OCI-LY7 (cell line): ENCODE results near the gene GLYR1. TPM values are rescaled to one million over a fixed set of nuclear protein-coding genes. Genes with fewer than 3 reads are reported as not detected.

Experiments used
- BruUV-seq: library from RNA; stranded (reverse); fragments of 400-500 nt; replicated peaks from 2 replicates; lab custom pipeline; 2021; lab: Mats Ljungman, UMichigan
- CTCF ChIA-PET: fragments of 300-600 bp; sonication (Branson Sonifier 250); formaldehyde crosslinking; loops from one replicate; lab custom pipeline; 2022; ENCODE audit warnings: antibody characterized with exemption; ENCODE audit not compliant: unreplicated experiment; lab: Charles Lee
- POLR2A ChIA-PET: fragments of 300-600 bp; sonication (Branson Sonifier 250); formaldehyde crosslinking; loops from one replicate; lab custom pipeline; 2022; ENCODE audit warnings: antibody characterized with exemption; lab: Charles Lee
- DNase-seq: peaks from one replicate; pipeline ENCODE4 v3.0.0-alpha.2; 2015; ENCODE audit warnings: low spot score
- H2AFZ ChIP-seq: fragments of 200-600 bp; sonication (generic), shearing (Covaris generic); 2 replicates; pipeline ENCODE4 v1.6.1; 2014; ENCODE audit warnings: mild to moderate bottlenecking, antibody characterized with exemption, low read length, moderate library complexity
- H3K27ac ChIP-seq: fragments of 200-600 bp; sonication (generic); 2 replicates; pipeline ENCODE4 v1.5.1; 2014; ENCODE audit warnings: mixed run types, low read depth, mild to moderate bottlenecking, moderate library complexity, low read length, inconsistent platforms; ENCODE audit not compliant: poor library complexity, severe bottlenecking
- H3K36me3 ChIP-seq: fragments of 200-600 bp; sonication (generic); 2 replicates; pipeline ENCODE4 v1.6.1; 2014; ENCODE audit warnings: mild to moderate bottlenecking, antibody characterized with exemption, low read length, moderate library complexity, mixed read lengths; ENCODE audit not compliant: insufficient read depth
- H3K4me1 ChIP-seq: fragments of 200-600 bp; sonication (generic); 2 replicates; pipeline ENCODE4 v1.5.1; 2014; ENCODE audit warnings: mild to moderate bottlenecking, low read length; ENCODE audit not compliant: insufficient read depth, poor library complexity, severe bottlenecking
- H3K4me2 ChIP-seq: fragments of 200-600 bp; sonication (generic); 2 replicates; pipeline ENCODE4 v1.6.1; 2014; ENCODE audit warnings: mild to moderate bottlenecking, low read length
- H3K4me3 ChIP-seq: fragments of 200-600 bp; sonication (generic); 2 replicates; pipeline ENCODE4 v1.5.1; 2014; ENCODE audit warnings: mild to moderate bottlenecking, low read depth, low read length; ENCODE audit not compliant: poor library complexity, severe bottlenecking
- H3K79me2 ChIP-seq: fragments of 200-600 bp; sonication (generic); 2 replicates; pipeline ENCODE4 v1.6.1; 2016; ENCODE audit warnings: low read depth, mild to moderate bottlenecking, low read length, moderate library complexity, mixed read lengths; ENCODE audit not compliant: insufficient read depth
- H3K9me2 ChIP-seq: fragments of 200-600 bp; sonication (generic); 2 replicates; pipeline ENCODE4 v1.6.1; 2016; ENCODE audit warnings: mild to moderate bottlenecking, low read length, mixed read lengths; ENCODE audit not compliant: insufficient read depth
- H3K9me3 ChIP-seq: fragments of 200-600 bp; sonication (generic); 2 replicates; pipeline ENCODE4 v1.6.1; 2014; ENCODE audit warnings: mild to moderate bottlenecking, mixed run types, low read length, mixed read lengths
- H4K20me1 ChIP-seq: fragments of 200-600 bp; sonication (generic); 2 replicates; pipeline ENCODE4 v1.6.1; 2014; ENCODE audit warnings: mild to moderate bottlenecking, antibody characterized with exemption, low read length, moderate library complexity, mixed read lengths; ENCODE audit not compliant: insufficient read depth
- EZH2phosphoT487 ChIP-seq: fragments of 200-600 bp; sonication (generic); IDR thresholded peaks from 2 replicates; pipeline ENCODE4 v1.6.1; 2018; ENCODE audit warnings: low read depth, borderline replicate concordance, mild to moderate bottlenecking, mixed run types, antibody characterized with exemption, low read length, moderate library complexity, mixed read lengths
- intact Hi-C: fragments of 100-400 bp; cut with micrococcal nuclease; formaldehyde crosslinking; loops from one replicate; pipeline ENCODE4 v1.10.0; 2022; ENCODE audit not compliant: unreplicated experiment
- total RNA-seq, 2 experiments: library from RNA; depleted of rRNA in 1 of 2; stranded (reverse); fragments of >200 nt in 1 of 2; shearing (Covaris generic) in 1 of 2; gene quantifications; 2 replicates each; pipeline ENCODE4 v1.2.3, GENCODE V29; 2014 to 2022
- TF ChIP-seq, protein P1 (sequence below): fragments of 200-600 bp; sonication (generic); conservative IDR thresholded peaks from 2 replicates; pipeline ENCODE4 v1.5.1; 2014; ENCODE audit warnings: mild to moderate bottlenecking, antibody characterized with exemption, low read length, moderate library complexity, mixed read lengths

The GLYR1 gene
- total RNA-seq, 2 experiments from 2014 or later = 48.4 to 113 TPM

DNA sequence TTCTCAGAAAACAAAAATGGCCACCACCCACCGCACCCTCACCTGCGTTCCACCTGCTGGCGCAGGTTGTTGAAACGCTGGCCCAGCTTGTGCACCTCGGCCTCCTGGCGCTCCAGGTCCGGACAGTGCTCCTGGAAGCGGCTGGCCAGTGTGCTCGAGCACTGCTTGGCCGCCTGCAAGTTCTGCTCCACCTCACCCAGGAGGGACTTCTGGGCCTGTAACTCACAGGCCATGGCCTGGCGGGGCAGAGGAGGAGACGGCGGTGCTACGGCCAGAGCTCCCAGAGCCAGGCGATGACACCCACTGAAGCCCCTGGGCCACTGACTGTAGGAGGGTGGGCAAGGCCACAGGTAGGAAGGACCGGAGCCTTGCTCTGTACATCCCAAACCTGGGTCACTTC lies 43.6 kb upstream of the GLYR1 start:
- Histone ChIP-seq H3K9me3 (no peaks in the 10 kb centered on the region), H3K4me1 (no peaks in the 10 kb centered on the region), H4K20me1 (no peaks in the 10 kb centered on the region), H3K4me2 (no peak overlapping the region), H2AFZ (no peak overlapping the region), H3K36me3 (peaks cover 4% of the 10 kb centered on the region; the same call in 1 of the 2 replicates), H3K27ac (no peak overlapping the region), H3K4me3 (no peak overlapping the region), H3K9me2 (no peaks in the 10 kb centered on the region), H3K79me2 (no peaks in the 10 kb centered on the region)
- no peak for TF ChIP-seq EZH2phosphoT487
- TF ChIP-seq, protein P1, sequence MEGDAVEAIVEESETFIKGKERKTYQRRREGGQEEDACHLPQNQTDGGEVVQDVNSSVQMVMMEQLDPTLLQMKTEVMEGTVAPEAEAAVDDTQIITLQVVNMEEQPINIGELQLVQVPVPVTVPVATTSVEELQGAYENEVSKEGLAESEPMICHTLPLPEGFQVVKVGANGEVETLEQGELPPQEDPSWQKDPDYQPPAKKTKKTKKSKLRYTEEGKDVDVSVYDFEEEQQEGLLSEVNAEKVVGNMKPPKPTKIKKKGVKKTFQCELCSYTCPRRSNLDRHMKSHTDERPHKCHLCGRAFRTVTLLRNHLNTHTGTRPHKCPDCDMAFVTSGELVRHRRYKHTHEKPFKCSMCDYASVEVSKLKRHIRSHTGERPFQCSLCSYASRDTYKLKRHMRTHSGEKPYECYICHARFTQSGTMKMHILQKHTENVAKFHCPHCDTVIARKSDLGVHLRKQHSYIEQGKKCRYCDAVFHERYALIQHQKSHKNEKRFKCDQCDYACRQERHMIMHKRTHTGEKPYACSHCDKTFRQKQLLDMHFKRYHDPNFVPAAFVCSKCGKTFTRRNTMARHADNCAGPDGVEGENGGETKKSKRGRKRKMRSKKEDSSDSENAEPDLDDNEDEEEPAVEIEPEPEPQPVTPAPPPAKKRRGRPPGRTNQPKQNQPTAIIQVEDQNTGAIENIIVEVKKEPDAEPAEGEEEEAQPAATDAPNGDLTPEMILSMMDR = no peak
- intact Hi-C loops = no loop called here
- POLR2A ChIA-PET = no interaction called here
- CTCF ChIA-PET = no interaction called here
- no peak for DNase-seq
- no TSS peak for BruUV-seq

DNA sequence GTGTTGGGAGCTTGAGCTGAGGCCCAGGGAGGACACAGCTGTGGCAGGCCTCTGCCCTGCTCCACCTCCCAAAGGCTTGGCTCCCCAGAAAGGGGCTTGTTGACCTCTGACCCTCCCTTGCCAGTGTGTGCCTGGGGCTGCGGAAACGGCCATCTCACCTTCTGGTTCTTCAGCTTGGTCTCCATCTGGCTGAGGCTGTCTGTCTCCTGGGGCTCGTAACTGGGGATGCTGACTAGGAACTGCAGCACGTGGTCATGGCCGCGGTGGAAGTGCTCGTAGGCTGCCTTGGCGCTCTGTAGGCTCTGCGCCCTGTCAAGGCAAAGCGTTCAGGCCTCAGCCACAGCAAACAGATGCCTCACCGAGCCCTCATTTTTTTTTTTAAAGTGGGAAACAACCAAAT lies 42.9 kb upstream of the GLYR1 start:
- no peaks in the 10 kb centered on the region for H3K9me2 ChIP-seq
- H3K36me3 ChIP-seq = peaks cover 5% of the 10 kb centered on the region; the same call in 1 of the 2 replicates
- no peaks in the 10 kb centered on the region for H4K20me1 ChIP-seq
- H3K27ac ChIP-seq = no peak overlapping the region
- POLR2A ChIA-PET = no interaction called here
- no peaks in the 10 kb centered on the region for H3K79me2 ChIP-seq
- H3K9me3 ChIP-seq = no peaks in the 10 kb centered on the region
- CTCF ChIA-PET = no interaction called here
- H2AFZ ChIP-seq = no peak overlapping the region
- no peak for DNase-seq
- no TSS peak for BruUV-seq
- no peak for TF ChIP-seq EZH2phosphoT487
- TF ChIP-seq, protein P1 = no peak
- H3K4me1 ChIP-seq = no peaks in the 10 kb centered on the region
- H3K4me2 ChIP-seq = no peak overlapping the region
- H3K4me3 ChIP-seq = no peak overlapping the region
- intact Hi-C loops = no loop called here

DNA sequence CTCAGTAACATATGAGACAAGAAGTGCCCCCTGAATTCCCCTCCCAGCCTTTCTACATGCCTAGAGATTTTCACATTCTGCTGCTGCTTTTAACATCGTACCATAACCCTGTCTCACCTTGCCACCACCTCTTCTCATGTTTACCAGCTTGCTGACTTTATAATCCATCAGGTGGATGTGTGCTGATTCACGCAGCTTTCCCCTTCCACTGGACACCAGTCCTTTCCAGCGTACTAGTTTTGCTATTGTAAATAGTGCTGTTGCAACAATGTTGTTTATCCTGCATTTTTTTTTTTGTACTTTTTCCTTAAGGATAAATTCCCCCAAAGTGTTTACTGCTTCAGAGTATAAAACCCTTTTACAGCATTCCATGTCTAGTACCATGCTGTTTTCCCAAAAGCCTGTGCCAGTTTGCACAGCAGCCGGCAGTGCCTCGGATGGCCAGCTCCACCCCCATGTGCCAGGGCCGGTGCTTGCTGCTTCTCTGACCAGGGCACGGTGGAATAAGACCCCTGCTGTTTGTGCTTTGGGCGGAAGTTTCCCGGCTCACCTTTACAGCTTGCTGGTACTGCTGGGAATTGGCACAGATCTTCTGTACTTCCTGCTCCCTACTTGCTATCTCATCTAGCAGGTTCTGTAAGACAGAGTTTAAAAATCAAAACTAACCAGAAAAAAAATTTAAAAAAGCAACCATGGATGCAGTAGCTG lies 41.5 kb upstream of the GLYR1 start:
- H3K9me3 ChIP-seq = no peaks in the 10 kb centered on the region
- DNase-seq = no peak
- TF ChIP-seq EZH2phosphoT487 = no peak
- TF ChIP-seq, protein P1 = no peak
- H2AFZ ChIP-seq = no peak overlapping the region
- no peaks in the 10 kb centered on the region for H3K9me2 ChIP-seq
- H3K4me3 ChIP-seq = no peak overlapping the region
- H3K27ac ChIP-seq = no peak overlapping the region
- no peaks in the 10 kb centered on the region for H3K79me2 ChIP-seq
- H4K20me1 ChIP-seq = no peaks in the 10 kb centered on the region
- peaks cover 16% of the 10 kb centered on the region; the same call in 1 of the 2 replicates for H3K36me3 ChIP-seq
- BruUV-seq = no TSS peak
- H3K4me2 ChIP-seq = no peak overlapping the region
- intact Hi-C loops = no loop called here
- CTCF ChIA-PET = no interaction called here
- no peaks in the 10 kb centered on the region for H3K4me1 ChIP-seq
- POLR2A ChIA-PET = no interaction called here
